H9 (cell line): ENCODE measurements around the gene WNT9A. TPM values are rescaled to one million over a fixed set of nuclear protein-coding genes. Genes with fewer than 3 reads are reported as not detected.

ENCODE experiments used
- DNase-seq: peaks from one replicate; pipeline ENCODE4 v3.0.0-alpha.2; 2017
- H2AFZ ChIP-seq: one replicate; pipeline ENCODE4 v1.6.1; 2013; ENCODE audit warnings: mild to moderate bottlenecking, low read length, control low read depth, moderate library complexity
- H2AK5ac ChIP-seq: 2 replicates; pipeline ENCODE4 v1.6.1; 2013; ENCODE audit warnings: low read length, control low read depth, mixed read lengths; ENCODE audit not compliant: insufficient read length
- H2BK120ac ChIP-seq: one replicate; pipeline ENCODE4 v1.6.1; 2013; ENCODE audit warnings: low read depth, mild to moderate bottlenecking, low read length, control low read depth, inconsistent platforms; ENCODE audit not compliant: poor library complexity, severe bottlenecking
- H2BK12ac ChIP-seq: 2 replicates; pipeline ENCODE4 v1.6.1; 2013; ENCODE audit warnings: low read length, control low read depth, mixed read lengths, low read depth; ENCODE audit not compliant: insufficient read length
- H2BK15ac ChIP-seq: 2 replicates; pipeline ENCODE4 v1.6.1; 2013; ENCODE audit warnings: low read depth, low read length, control low read depth
- H2BK20ac ChIP-seq: one replicate; pipeline ENCODE4 v1.6.1; 2013; ENCODE audit warnings: low read depth, mild to moderate bottlenecking, low read length, control low read depth, inconsistent platforms; ENCODE audit not compliant: poor library complexity, severe bottlenecking
- H2BK5ac ChIP-seq: 2 replicates; pipeline ENCODE4 v1.6.1; 2013; ENCODE audit warnings: low read length, control low read depth, mixed read lengths; ENCODE audit not compliant: insufficient read length
- H3K14ac ChIP-seq: 2 replicates; pipeline ENCODE4 v1.6.1; 2013; ENCODE audit warnings: low read length, control low read depth; ENCODE audit not compliant: insufficient read depth
- H3K18ac ChIP-seq: 2 replicates; pipeline ENCODE4 v1.6.1; 2013; ENCODE audit warnings: low read depth, mild to moderate bottlenecking, mixed read lengths, low read length, control low read depth; ENCODE audit not compliant: insufficient read length
- H3K23ac ChIP-seq: 2 replicates; pipeline ENCODE4 v1.6.1; 2013; ENCODE audit warnings: low read length, control low read depth, mixed read lengths, low read depth; ENCODE audit not compliant: insufficient read length
- H3K23me2 ChIP-seq: 2 replicates; pipeline ENCODE4 v1.6.1; 2013; ENCODE audit warnings: low read depth, mild to moderate bottlenecking, mixed read lengths, low read length, control low read depth; ENCODE audit not compliant: insufficient read length, poor library complexity, severe bottlenecking
- H3K27ac ChIP-seq: 2 replicates; pipeline ENCODE4 v1.5.1; 2013; ENCODE audit warnings: low read length, control low read depth, mixed read lengths, low read depth; ENCODE audit not compliant: insufficient read length
- H3K27me3 ChIP-seq: 2 replicates; pipeline ENCODE4 v1.6.1; 2013; ENCODE audit warnings: low read length, control low read depth, inconsistent platforms; ENCODE audit not compliant: insufficient read depth
- H3K4ac ChIP-seq: 2 replicates; pipeline ENCODE4 v1.6.1; 2013; ENCODE audit warnings: low read depth, mild to moderate bottlenecking, control low read depth, inconsistent platforms, low read length, moderate library complexity
- H3K4me1 ChIP-seq: 2 replicates; pipeline ENCODE4 v1.6.1; 2013; ENCODE audit warnings: low read length, control low read depth, inconsistent platforms; ENCODE audit not compliant: insufficient read depth
- H3K4me2 ChIP-seq: 2 replicates; pipeline ENCODE4 v1.6.1; 2013; ENCODE audit warnings: low read length, control low read depth, mixed read lengths; ENCODE audit not compliant: insufficient read length, insufficient read depth
- H3K56ac ChIP-seq: 2 replicates; pipeline ENCODE4 v1.6.1; 2013; ENCODE audit warnings: low read depth, mild to moderate bottlenecking, mixed read lengths, low read length, control low read depth; ENCODE audit not compliant: insufficient read length
- H3K79me1 ChIP-seq: 2 replicates; pipeline ENCODE4 v1.6.1; 2013; ENCODE audit warnings: low read depth, mild to moderate bottlenecking, moderate library complexity, low read length, control low read depth, inconsistent platforms; ENCODE audit not compliant: insufficient read depth, poor library complexity, severe bottlenecking
- H3K79me2 ChIP-seq: 2 replicates; pipeline ENCODE4 v1.6.1; 2013; ENCODE audit warnings: low read length, control low read depth, inconsistent platforms; ENCODE audit not compliant: insufficient read depth
- H3K9ac ChIP-seq: 2 replicates; pipeline ENCODE4 v1.6.1; 2013; ENCODE audit warnings: low read length, control low read depth, mixed read lengths; ENCODE audit not compliant: insufficient read length; ENCODE audit errors: extremely low read depth
- H3K9me3 ChIP-seq: one replicate; pipeline ENCODE4 v1.6.1; 2013; ENCODE audit warnings: low read depth, low read length, inconsistent platforms; ENCODE audit not compliant: control insufficient read depth
- H3T11ph ChIP-seq: one replicate; pipeline ENCODE4 v1.6.1; 2013; ENCODE audit warnings: mild to moderate bottlenecking, low read length, control low read depth, inconsistent platforms
- H4K20me1 ChIP-seq: one replicate; pipeline ENCODE4 v1.6.1; 2013; ENCODE audit not compliant: control insufficient read depth, insufficient read length, insufficient read depth
- H4K5ac ChIP-seq: 2 replicates; pipeline ENCODE4 v1.6.1; 2013; ENCODE audit warnings: low read depth, mild to moderate bottlenecking, mixed read lengths, low read length, control low read depth; ENCODE audit not compliant: insufficient read length
- H4K8ac ChIP-seq: replicated peaks from 2 replicates; pipeline ENCODE4 v1.6.1; 2013; ENCODE audit warnings: low read length, control low read depth, mixed read lengths, low read depth; ENCODE audit not compliant: insufficient read length
- H4K91ac ChIP-seq: 2 replicates; pipeline ENCODE4 v1.6.1; 2013; ENCODE audit warnings: low read depth, mild to moderate bottlenecking, moderate library complexity, mixed read lengths, low read length, control low read depth; ENCODE audit not compliant: insufficient read length
- H3K27ac Mint-ChIP-seq, 3 experiments: 2 replicates in 2 of 3; 3 replicates in 1 of 3; pipeline ENCODE4 v1.8.0; 2020 to 2021; ENCODE audit warnings: mixed read lengths in 3 of 3, mild to moderate bottlenecking in 1 of 3, moderate library complexity in 1 of 3
- H3K27me3 Mint-ChIP-seq: 2 replicates; pipeline ENCODE4 v1.8.0; 2021; ENCODE audit warnings: low read depth, mild to moderate bottlenecking, moderate library complexity, mixed read lengths
- H3K36me3 Mint-ChIP-seq, 3 experiments: 2 replicates in 2 of 3; 3 replicates in 1 of 3; pipeline ENCODE4 v1.8.0; 2020 to 2021; ENCODE audit warnings: low read depth in 3 of 3, mixed read lengths in 3 of 3; ENCODE audit not compliant: insufficient read depth in 1 of 3
- H3K4me1 Mint-ChIP-seq, 2 experiments: 2 replicates each; pipeline ENCODE4 v1.8.0; 2020; ENCODE audit warnings: mixed read lengths in 2 of 2
- H3K4me3 Mint-ChIP-seq, 2 experiments: 2 replicates in 1 of 2; 3 replicates in 1 of 2; pipeline ENCODE4 v1.8.0; 2020 to 2021; ENCODE audit warnings: mild to moderate bottlenecking in 2 of 2, mixed read lengths in 2 of 2, moderate library complexity in 1 of 2
- H3K9me3 Mint-ChIP-seq, 2 experiments: 2 replicates in 1 of 2; 3 replicates in 1 of 2; pipeline ENCODE4 v1.8.0; 2020; ENCODE audit warnings: mild to moderate bottlenecking in 2 of 2, mixed read lengths in 2 of 2, moderate library complexity in 1 of 2
- WGBS: extraction: QIAGEN DNeasy Blood & Tissue Kit; methylation state at CpG from one replicate; pipeline ENCODE4 v1.1.7; 2013; ENCODE audit warnings: missing lambda C conversion rate, low lambda C conversion rate, mixed read lengths; ENCODE audit not compliant: insufficient read length; ENCODE audit errors: extremely low coverage; 5-methylcytosine and 5-hydroxymethylcytosine counted together
- total RNA-seq: library from RNA; stranded (reverse); gene quantifications from 2 replicates; pipeline ENCODE4 v1.2.1, GENCODE V29; 2021
- TF ChIP-seq, protein P1 (sequence below): fragments of 200-600 bp; sonication (generic); conservative IDR thresholded peaks from 3 replicates; pipeline ENCODE4 v1.8.0; 2021; ENCODE audit warnings: antibody characterized with exemption, mild to moderate bottlenecking

The WNT9A gene
- total RNA-seq, 1 experiment from 2014 or later = 0.77 TPM

DNA sequence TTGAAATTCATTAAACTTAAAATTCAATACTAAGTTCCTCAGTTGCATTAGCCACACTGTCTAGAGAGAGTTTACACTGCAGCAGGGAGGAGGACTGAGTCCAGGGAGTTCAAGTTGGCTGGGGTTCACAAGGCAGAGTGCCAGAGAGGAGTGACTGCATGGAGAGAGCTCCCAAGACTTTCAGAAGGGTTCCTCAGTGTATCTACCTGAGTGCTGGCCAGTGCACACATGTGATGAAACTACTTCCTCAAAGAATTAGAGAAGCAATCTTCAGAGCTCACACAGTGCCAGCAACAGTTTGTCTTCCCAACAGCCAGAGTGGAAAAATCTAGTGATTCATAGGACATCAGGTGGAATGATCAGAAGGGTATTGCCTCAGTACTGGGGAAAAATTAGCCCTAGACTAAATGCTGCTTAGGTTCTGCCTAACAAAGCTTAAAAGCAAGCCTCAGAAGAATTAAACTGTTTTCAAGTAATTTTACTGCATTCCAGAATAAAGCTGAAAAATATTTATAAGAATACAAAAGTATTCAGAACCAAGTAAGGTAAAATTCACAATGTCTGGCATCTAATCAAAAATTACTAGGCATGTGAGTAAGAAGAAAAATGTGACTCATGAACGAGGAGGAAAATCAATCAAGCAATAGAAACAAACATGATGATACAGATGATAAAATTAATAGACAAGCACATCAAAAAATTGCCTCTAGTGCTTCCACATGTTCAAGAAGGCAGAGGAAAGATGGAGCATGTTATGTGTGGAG is 48.6 kb upstream of the WNT9A start:
- Histone ChIP-seq H2BK5ac (no peak overlapping the region), H3K56ac (no peak overlapping the region), H3K18ac (no peak overlapping the region), H3K79me2 (no peaks in the 10 kb centered on the region), H4K91ac (no peak overlapping the region), H4K8ac (no peak overlapping the region), H3K4me2 (no peak overlapping the region), H3K27me3 (peaks cover 9% of the 10 kb centered on the region; the same call in 1 of the 2 replicates), H3K23ac (no peak overlapping the region), H2AK5ac (no peak overlapping the region), H2BK20ac (no peak overlapping the region), H3K4ac (no peak overlapping the region), H2AFZ (no peak overlapping the region), H3K14ac (no peak overlapping the region), H3K9ac (no peak overlapping the region), H3T11ph (no peak overlapping the region), H3K27ac (no peak overlapping the region), H2BK15ac (no peak overlapping the region), H3K9me3 (no peaks in the 10 kb centered on the region), H3K4me1 (no peaks in the 10 kb centered on the region), H3K23me2 (no peaks in the 10 kb centered on the region), H3K79me1 (no peaks in the 10 kb centered on the region), H4K20me1 (no peaks in the 10 kb centered on the region), H4K5ac (no peak overlapping the region), H2BK12ac (no peak overlapping the region), H2BK120ac (no peak overlapping the region)
- Mint-ChIP-seq H3K36me3 (no peaks in the 10 kb centered on the region; a peak in 1 of 7 replicates), H3K4me3 (no peak overlapping the region), H3K4me1 (no peaks in the 10 kb centered on the region), H3K27me3 (peaks cover 90% of the 10 kb centered on the region), H3K27ac (no peak overlapping the region), H3K9me3 (peaks cover 18 to 21% of the 10 kb centered on the region in 2 experiments; a peak in 4 of 5 replicates)
- no CpG with 5 or more reads among the region's 1 CpG for WGBS
- TF ChIP-seq, protein P1, sequence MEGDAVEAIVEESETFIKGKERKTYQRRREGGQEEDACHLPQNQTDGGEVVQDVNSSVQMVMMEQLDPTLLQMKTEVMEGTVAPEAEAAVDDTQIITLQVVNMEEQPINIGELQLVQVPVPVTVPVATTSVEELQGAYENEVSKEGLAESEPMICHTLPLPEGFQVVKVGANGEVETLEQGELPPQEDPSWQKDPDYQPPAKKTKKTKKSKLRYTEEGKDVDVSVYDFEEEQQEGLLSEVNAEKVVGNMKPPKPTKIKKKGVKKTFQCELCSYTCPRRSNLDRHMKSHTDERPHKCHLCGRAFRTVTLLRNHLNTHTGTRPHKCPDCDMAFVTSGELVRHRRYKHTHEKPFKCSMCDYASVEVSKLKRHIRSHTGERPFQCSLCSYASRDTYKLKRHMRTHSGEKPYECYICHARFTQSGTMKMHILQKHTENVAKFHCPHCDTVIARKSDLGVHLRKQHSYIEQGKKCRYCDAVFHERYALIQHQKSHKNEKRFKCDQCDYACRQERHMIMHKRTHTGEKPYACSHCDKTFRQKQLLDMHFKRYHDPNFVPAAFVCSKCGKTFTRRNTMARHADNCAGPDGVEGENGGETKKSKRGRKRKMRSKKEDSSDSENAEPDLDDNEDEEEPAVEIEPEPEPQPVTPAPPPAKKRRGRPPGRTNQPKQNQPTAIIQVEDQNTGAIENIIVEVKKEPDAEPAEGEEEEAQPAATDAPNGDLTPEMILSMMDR = no peak
- no peak for DNase-seq
